ENCODE results near the gene FARP1. TPM values are rescaled to one million over a fixed set of nuclear protein-coding genes. Genes with fewer than 3 reads are reported as not detected.

The FARP1 gene
- total RNA-seq, 4 donors from 2014 or later, result 1.5 to 10.3 (median 6.4) TPM

DNA sequence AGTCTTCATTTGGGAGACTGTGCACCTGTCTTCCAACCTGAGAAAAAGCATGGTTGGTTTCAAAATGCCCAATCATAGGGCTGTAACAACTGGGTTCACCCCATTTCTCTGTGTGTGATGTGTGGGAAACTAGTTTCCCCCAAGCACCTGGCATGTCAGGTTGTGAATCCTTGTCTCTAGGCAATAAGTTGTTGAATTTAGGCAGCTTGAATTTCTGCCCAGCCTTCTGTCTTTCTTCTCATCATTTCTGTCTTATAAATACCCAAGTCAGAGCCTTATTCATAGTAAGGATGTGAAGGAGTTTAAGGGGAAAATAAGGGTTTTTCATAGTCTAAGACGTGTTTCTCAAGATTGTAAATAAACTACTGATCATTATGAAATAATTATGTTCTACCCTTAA is 204.9 kb downstream of the FARP1 start:
- 86% methylated on average over 1 of the region's 1 CpG for WGBS, 2 donors
- Histone ChIP-seq H3K9me3 (no peaks in the 10 kb centered on the region), H3K4me3 (no peak overlapping the region), H3K27me3 (no peaks in the 10 kb centered on the region), H3K36me3 (no peaks in the 10 kb centered on the region), H3K27ac (no peak overlapping the region), H3K4me1 (peaks cover 0 to 11% (median 0%) of the 10 kb centered on the region in 3 donors)
- DNase-seq, result no peak
- intact Hi-C loops (cut with DNase I), result no loop called here
- TF ChIP-seq, protein P1, sequence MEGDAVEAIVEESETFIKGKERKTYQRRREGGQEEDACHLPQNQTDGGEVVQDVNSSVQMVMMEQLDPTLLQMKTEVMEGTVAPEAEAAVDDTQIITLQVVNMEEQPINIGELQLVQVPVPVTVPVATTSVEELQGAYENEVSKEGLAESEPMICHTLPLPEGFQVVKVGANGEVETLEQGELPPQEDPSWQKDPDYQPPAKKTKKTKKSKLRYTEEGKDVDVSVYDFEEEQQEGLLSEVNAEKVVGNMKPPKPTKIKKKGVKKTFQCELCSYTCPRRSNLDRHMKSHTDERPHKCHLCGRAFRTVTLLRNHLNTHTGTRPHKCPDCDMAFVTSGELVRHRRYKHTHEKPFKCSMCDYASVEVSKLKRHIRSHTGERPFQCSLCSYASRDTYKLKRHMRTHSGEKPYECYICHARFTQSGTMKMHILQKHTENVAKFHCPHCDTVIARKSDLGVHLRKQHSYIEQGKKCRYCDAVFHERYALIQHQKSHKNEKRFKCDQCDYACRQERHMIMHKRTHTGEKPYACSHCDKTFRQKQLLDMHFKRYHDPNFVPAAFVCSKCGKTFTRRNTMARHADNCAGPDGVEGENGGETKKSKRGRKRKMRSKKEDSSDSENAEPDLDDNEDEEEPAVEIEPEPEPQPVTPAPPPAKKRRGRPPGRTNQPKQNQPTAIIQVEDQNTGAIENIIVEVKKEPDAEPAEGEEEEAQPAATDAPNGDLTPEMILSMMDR (IDR thresholded peaks at IDR 0.05), result no peak
- TF ChIP-seq POLR2A (IDR thresholded peaks at IDR 0.05), result no peak

DNA sequence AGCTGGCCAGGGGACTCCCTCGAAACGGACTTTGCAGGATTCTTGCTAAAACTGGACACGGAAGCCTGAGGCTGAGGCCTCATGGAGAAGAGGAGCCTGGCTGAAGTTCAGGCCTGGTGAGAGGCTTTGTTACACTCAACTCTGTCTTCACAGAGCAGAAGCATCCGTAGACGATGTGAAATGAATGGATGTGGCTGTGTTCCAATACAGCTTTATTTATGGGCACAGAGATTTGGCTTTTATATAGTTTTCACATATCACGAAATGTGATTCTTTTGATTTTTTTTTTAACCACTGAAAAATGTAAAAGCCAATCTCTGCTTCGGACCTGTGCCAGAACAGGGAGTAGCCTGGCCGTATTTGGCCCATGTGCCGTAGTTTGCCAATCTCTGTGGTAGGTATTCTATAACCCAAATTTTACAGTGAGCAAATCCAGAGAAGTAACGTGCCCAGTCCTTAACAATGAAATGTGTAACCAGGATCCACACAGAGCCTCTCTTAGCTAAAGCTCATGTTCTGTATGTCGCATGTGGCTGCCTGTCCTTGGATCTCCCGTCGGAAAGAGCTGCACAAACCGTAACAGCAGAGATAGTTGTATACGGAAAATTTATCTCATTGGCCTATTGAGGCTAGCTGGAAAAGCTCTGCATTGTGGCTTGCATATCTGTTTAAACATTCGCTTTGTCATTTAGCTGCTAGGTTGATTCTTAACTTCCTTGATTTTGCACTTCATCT is 205.7 kb downstream of the FARP1 start:
- DNase-seq, result no peak
- Histone ChIP-seq H3K4me3 (no peak overlapping the region), H3K27me3 (no peaks in the 10 kb centered on the region), H3K27ac (no peak overlapping the region), H3K36me3 (no peaks in the 10 kb centered on the region), H3K4me1 (peaks cover 0 to 11% (median 0%) of the 10 kb centered on the region in 3 donors), H3K9me3 (no peaks in the 10 kb centered on the region)
- TF ChIP-seq, protein P1 (IDR thresholded peaks at IDR 0.05), result no peak
- no peak for TF ChIP-seq POLR2A (IDR thresholded peaks at IDR 0.05)
- 45 to 62% methylated on average over 16 of the region's 16 CpGs for WGBS, 2 donors
- intact Hi-C loops (cut with DNase I), result no loop called here

DNA sequence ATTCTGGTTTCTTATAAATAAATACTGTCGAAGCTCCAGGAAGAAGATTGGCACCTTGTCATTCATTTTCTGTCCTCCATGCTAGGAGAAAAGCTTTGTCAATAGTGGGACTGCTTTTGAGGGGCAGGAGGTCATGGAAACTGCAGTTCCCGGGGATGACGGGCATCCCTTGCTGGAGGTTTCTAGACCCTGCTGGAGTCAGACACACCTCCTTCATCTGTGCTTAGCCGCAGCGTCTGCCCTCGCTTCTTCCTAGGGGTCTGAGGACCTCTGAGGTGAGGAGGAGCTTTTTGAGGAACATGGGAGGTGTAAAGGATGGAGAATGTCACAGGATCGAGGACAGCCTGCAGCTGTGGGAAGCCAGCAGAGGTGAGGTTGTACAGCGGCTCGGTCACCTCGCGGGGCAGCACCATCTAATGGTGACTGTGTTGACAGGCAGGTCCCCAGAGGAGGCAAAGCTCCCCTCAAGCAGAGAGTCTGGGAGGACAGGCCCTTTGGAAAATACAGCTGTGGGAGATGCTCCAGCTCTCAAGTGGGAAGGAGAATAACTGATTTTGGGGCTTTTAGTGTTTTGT is 206.9 kb downstream of the FARP1 start:
- Histone ChIP-seq H3K9me3 (no peaks in the 10 kb centered on the region), H3K4me3 (no peak overlapping the region), H3K4me1 (peaks cover 0 to 11% (median 0%) of the 10 kb centered on the region in 3 donors), H3K27me3 (no peaks in the 10 kb centered on the region), H3K36me3 (no peaks in the 10 kb centered on the region), H3K27ac (no peak overlapping the region)
- DNase-seq, result no peak
- 83 to 87% methylated on average over 11 of the region's 11 CpGs for WGBS, 2 donors
- TF ChIP-seq, protein P1 (IDR thresholded peaks at IDR 0.05), result no peak
- no peak for TF ChIP-seq POLR2A (IDR thresholded peaks at IDR 0.05)
- intact Hi-C loops (cut with DNase I), result no loop called here

DNA sequence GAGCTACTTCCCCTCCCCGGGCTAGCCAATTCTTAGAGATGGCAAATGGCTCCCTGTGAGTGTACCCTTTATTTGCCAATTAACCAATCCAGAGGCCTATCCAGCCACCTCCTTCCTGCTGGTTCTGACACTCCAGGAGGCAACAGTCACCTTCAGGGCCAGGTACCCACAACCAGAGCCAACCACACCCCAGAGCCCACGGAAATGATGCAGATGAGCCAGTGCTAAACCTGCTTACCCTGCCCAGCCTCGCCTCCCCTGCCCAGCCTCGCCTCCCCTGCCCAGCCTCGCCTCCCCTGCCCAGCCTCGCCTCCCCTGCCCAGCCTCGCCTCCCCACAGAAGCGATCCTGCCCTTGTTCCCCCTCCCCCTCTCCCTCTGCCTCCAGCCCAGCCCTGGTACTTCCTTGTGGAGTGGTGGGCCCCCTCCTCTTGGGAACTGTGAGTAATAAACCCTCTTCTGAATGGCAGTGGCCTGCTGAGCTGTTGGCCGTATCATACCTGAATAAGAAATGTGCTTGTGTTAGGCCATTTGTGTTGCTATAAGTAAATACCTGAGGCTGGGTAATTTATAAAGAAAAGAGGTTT is 207.9 kb downstream of the FARP1 start:
- H3K9me3 ChIP-seq, result no peaks in the 10 kb centered on the region
- H3K27me3 ChIP-seq, result no peaks in the 10 kb centered on the region
- TF ChIP-seq, protein P1 (IDR thresholded peaks at IDR 0.05), result no peak
- no peak for TF ChIP-seq POLR2A (IDR thresholded peaks at IDR 0.05)
- no peak overlapping the region for H3K4me3 ChIP-seq
- intact Hi-C loops (cut with DNase I), result no loop called here
- peaks cover 0 to 11% (median 0%) of the 10 kb centered on the region in 3 donors for H3K4me1 ChIP-seq
- H3K36me3 ChIP-seq, result no peaks in the 10 kb centered on the region
- 58 to 95% methylated on average over 4 to 8 of the region's 9 CpGs for WGBS, 2 donors
- DNase-seq, result no peak
- no peak overlapping the region for H3K27ac ChIP-seq

DNA sequence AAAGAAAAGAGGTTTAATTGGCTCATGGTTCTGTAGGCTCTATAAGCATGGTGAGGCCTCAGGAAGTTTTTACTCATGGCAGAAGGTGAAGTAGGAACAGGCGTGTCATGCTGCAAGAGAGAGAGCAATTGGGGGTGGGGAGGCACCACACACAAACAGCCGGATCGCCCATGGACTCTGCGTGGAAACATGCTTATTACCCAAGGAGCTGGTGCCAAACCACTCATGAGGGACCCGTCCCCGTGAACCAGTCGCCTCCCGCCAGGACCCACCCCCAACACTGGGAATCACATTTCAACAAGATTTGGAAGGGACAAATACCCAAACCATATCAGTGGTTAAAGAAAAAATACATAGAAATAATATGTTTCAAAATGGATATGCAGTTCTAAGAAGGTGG is 208.7 kb downstream of the FARP1 start:
- no peaks in the 10 kb centered on the region for H3K36me3 ChIP-seq
- intact Hi-C loops (cut with DNase I), result no loop called here
- DNase-seq, result no peak
- no peaks in the 10 kb centered on the region for H3K27me3 ChIP-seq
- TF ChIP-seq, protein P1 (IDR thresholded peaks at IDR 0.05), result no peak
- TF ChIP-seq POLR2A (IDR thresholded peaks at IDR 0.05), result no peak
- 88 to 92% methylated on average over 8 of the region's 8 CpGs for WGBS, 2 donors
- H3K9me3 ChIP-seq, result no peaks in the 10 kb centered on the region
- H3K27ac ChIP-seq, result no peak overlapping the region
- peaks cover 0 to 11% (median 0%) of the 10 kb centered on the region in 3 donors for H3K4me1 ChIP-seq
- H3K4me3 ChIP-seq, result no peak overlapping the region
